Osteoblast (primary cell): Measurements from ENCODE around the gene SPOP. TPM values are rescaled to one million over a fixed set of nuclear protein-coding genes. Genes with fewer than 3 reads are reported as not detected.
"Not testable (repeated sequence)": the region's sequence is repeated elsewhere in the genome, so short reads cannot be mapped to it uniquely, and the experiment has no call there.

ENCODE experiments used
- DNase-seq: peaks from one replicate; pipeline ENCODE4 v3.0.0; 2011; ENCODE audit warnings: low spot score, mixed read lengths; ENCODE audit not compliant: insufficient read length; ENCODE audit errors: missing footprints
- H2AFZ ChIP-seq: 2 replicates; pipeline ENCODE4 v1.6.0; 2011; ENCODE audit warnings: mild to moderate bottlenecking, low read length
- H3K27ac ChIP-seq: 2 replicates; pipeline ENCODE4 v1.5.1; 2011; ENCODE audit warnings: mild to moderate bottlenecking, low read depth, low read length, moderate library complexity
- H3K27me3 ChIP-seq: 2 replicates; pipeline ENCODE4 v1.6.0; 2012; ENCODE audit warnings: mild to moderate bottlenecking, control low read depth, inconsistent platforms, low read length, moderate library complexity; ENCODE audit not compliant: insufficient read depth
- H3K36me3 ChIP-seq: 2 replicates; pipeline ENCODE4 v1.5.1; 2011; ENCODE audit warnings: mild to moderate bottlenecking, low read length, control low read depth, moderate library complexity; ENCODE audit not compliant: insufficient read depth
- H3K4me1 ChIP-seq: 2 replicates; pipeline ENCODE4 v1.5.1; 2011; ENCODE audit warnings: mild to moderate bottlenecking, low read length, control low read depth, moderate library complexity; ENCODE audit not compliant: insufficient read depth
- H3K4me2 ChIP-seq: 2 replicates; pipeline ENCODE4 v1.6.0; 2011; ENCODE audit warnings: mild to moderate bottlenecking, low read length; ENCODE audit not compliant: insufficient read depth
- H3K4me3 ChIP-seq: fragments of 200-600 bp; sonication (generic); 3 replicates; pipeline ENCODE4 v1.5.1; 2012; ENCODE audit warnings: mild to moderate bottlenecking, low read length, inconsistent platforms; ENCODE audit not compliant: insufficient read depth
- H3K79me2 ChIP-seq: 2 replicates; pipeline ENCODE4 v1.6.0; 2012; ENCODE audit warnings: mild to moderate bottlenecking, low read length, control low read depth, inconsistent platforms; ENCODE audit not compliant: insufficient read depth
- H3K9me3 ChIP-seq: 2 replicates; pipeline ENCODE4 v1.5.1; 2011; ENCODE audit warnings: low read depth, low read length, control low read depth
- H4K20me1 ChIP-seq: 2 replicates; pipeline ENCODE4 v1.6.0; 2012; ENCODE audit warnings: mild to moderate bottlenecking, low read length, control low read depth; ENCODE audit not compliant: insufficient read depth
- total RNA-seq: library from RNA; depleted of rRNA; stranded (reverse); fragments of >200 nt; gene quantifications from 2 replicates; pipeline ENCODE4 v1.2.3, GENCODE V29; 2012
- TF ChIP-seq, protein P1 (sequence below): IDR thresholded peaks from 2 replicates; pipeline ENCODE4 v1.5.1; 2011; ENCODE audit warnings: mild to moderate bottlenecking, low read depth, low read length, moderate library complexity; ENCODE audit errors: extremely low read depth

Gene SPOP
- total RNA-seq, 1 donor = 55.7 TPM

DNA sequence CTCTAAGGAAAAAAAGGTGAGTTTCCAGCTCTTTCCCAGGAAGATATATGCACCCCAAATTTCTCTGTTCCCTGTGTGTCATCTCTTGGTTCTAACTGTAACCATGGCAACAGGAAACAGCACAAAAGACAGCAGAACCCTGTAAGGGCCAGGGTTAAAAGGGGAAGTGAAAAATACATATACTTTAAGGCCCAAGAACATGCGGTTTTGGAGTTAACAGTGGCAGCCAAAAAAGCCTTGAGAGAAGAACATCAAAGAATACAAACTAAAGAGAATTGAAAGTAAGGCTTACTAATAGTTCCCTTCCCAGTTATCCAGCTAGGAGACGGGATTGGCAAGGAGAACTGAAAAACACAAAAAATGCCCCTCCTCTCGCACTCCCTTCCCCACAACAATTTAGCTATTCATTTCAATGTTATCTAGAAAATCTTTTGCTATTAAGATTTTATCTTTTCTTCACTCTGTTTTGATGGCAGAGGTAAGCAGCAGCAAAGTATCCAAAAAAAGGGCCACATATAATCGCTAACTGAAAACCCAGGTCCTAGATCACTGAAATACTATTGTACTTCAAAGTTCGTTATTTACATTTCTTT, 1.5 kb downstream of the SPOP start:
- H3K27ac ChIP-seq = peak overlapping the region; percentile 84
- H3K4me2 ChIP-seq = peak overlapping the region; percentile 90
- H3K36me3 ChIP-seq = peaks cover 6% of the 10 kb centered on the region
- TF ChIP-seq, protein P1, sequence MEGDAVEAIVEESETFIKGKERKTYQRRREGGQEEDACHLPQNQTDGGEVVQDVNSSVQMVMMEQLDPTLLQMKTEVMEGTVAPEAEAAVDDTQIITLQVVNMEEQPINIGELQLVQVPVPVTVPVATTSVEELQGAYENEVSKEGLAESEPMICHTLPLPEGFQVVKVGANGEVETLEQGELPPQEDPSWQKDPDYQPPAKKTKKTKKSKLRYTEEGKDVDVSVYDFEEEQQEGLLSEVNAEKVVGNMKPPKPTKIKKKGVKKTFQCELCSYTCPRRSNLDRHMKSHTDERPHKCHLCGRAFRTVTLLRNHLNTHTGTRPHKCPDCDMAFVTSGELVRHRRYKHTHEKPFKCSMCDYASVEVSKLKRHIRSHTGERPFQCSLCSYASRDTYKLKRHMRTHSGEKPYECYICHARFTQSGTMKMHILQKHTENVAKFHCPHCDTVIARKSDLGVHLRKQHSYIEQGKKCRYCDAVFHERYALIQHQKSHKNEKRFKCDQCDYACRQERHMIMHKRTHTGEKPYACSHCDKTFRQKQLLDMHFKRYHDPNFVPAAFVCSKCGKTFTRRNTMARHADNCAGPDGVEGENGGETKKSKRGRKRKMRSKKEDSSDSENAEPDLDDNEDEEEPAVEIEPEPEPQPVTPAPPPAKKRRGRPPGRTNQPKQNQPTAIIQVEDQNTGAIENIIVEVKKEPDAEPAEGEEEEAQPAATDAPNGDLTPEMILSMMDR = no peak
- H4K20me1 ChIP-seq = peaks cover 22% of the 10 kb centered on the region
- H2AFZ ChIP-seq = no peak overlapping the region
- DNase-seq = peak; percentile 22
- peaks cover 9% of the 10 kb centered on the region for H3K4me1 ChIP-seq
- peaks cover 56% of the 10 kb centered on the region for H3K79me2 ChIP-seq
- H3K4me3 ChIP-seq = peak overlapping the region; percentile 71
- H3K9me3 ChIP-seq = no peaks in the 10 kb centered on the region
- H3K27me3 ChIP-seq = no peaks in the 10 kb centered on the region

GRCh38 chr17:49674507-49674906, 3.4 kb downstream of the SPOP start:
- no peak overlapping the region for H3K27ac ChIP-seq
- H2AFZ ChIP-seq = no peak overlapping the region
- peak overlapping the region; percentile 2 for H3K4me2 ChIP-seq
- H4K20me1 ChIP-seq = peaks cover 35% of the 10 kb centered on the region
- no peaks in the 10 kb centered on the region for H3K27me3 ChIP-seq
- peaks cover 6% of the 10 kb centered on the region for H3K36me3 ChIP-seq
- peaks cover 74% of the 10 kb centered on the region for H3K79me2 ChIP-seq
- DNase-seq = no peak
- TF ChIP-seq, protein P1 = no peak
- H3K4me3 ChIP-seq = no peak overlapping the region
- H3K9me3 ChIP-seq = no peaks in the 10 kb centered on the region
- peaks cover 12% of the 10 kb centered on the region for H3K4me1 ChIP-seq

DNA sequence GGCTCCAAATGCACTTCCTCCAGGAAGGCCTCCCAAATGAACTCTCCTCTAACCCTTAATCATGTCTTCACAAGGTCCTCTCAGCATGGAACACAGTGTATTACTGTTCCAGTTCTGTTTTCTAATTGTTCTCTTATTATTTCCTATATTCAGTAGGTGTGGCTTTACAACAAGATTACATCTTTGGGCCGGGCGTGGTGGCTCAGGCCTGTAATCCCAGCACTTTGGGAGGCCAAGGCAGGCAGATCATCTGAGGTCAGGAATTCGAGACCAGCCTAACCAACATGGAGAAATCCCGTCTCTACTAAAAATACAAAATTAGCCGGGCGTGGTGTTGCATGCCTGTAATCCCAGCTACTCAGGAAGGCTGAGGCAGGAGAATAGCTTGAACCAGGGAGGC, 4.2 kb downstream of the SPOP start:
- peaks cover 35% of the 10 kb centered on the region for H4K20me1 ChIP-seq
- not testable (repeated sequence) for H3K4me2 ChIP-seq, DNase-seq, H2AFZ ChIP-seq, H3K27ac ChIP-seq, H3K4me3 ChIP-seq, H3K36me3 ChIP-seq, H3K9me3 ChIP-seq, H3K27me3 ChIP-seq
- H3K79me2 ChIP-seq = peaks cover 76% of the 10 kb centered on the region
- peaks cover 12% of the 10 kb centered on the region for H3K4me1 ChIP-seq

- Histone ChIP-seq H3K79me2 (peaks cover 86% of the 10 kb centered on the region), H3K27ac (no peak overlapping the region), H4K20me1 (peaks cover 40% of the 10 kb centered on the region), H3K4me3 (no peak overlapping the region), H3K36me3 (peaks cover 6% of the 10 kb centered on the region), H3K4me2 (no peak overlapping the region), H2AFZ (no peak overlapping the region), H3K27me3 (no peaks in the 10 kb centered on the region), H3K4me1 (peaks cover 3% of the 10 kb centered on the region), H3K9me3 (no peaks in the 10 kb centered on the region)
- TF ChIP-seq, protein P1 = no peak
- DNase-seq = no peak
These were observed 7.3 kb downstream of the SPOP start for GRCh38 chr17:49670641-49671040.
